ENCODE measurements around the gene NAA10.

Gene NAA10

DNA sequence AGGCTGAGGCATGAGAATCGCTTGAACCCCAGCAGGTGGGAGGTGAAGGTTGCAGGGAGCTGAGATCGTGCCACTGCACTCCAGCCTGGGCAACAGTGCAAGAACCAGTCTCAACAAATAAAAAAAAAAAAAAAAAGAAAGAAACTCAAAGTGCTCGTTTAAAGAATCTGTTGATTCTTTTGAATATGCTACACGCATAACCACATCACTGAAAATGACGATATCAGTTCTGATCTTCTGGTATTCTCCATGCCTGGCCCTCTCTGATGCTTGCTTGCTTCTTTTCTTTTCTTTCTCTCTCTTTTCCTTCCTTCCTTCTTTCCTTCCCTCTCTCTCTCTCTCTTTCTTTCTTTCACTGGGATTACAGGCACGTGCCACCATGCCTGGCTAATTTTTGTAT lies 23.0 kb downstream of the NAA10 start:
- DNase-seq, result no peak

GRCh38 chrX:153910446-153910845 lies 24.4 kb downstream of the NAA10 start:
- no peak for DNase-seq

GRCh38 chrX:153909980-153910360 lies 24.9 kb downstream of the NAA10 start:
- no peak for DNase-seq

DNA sequence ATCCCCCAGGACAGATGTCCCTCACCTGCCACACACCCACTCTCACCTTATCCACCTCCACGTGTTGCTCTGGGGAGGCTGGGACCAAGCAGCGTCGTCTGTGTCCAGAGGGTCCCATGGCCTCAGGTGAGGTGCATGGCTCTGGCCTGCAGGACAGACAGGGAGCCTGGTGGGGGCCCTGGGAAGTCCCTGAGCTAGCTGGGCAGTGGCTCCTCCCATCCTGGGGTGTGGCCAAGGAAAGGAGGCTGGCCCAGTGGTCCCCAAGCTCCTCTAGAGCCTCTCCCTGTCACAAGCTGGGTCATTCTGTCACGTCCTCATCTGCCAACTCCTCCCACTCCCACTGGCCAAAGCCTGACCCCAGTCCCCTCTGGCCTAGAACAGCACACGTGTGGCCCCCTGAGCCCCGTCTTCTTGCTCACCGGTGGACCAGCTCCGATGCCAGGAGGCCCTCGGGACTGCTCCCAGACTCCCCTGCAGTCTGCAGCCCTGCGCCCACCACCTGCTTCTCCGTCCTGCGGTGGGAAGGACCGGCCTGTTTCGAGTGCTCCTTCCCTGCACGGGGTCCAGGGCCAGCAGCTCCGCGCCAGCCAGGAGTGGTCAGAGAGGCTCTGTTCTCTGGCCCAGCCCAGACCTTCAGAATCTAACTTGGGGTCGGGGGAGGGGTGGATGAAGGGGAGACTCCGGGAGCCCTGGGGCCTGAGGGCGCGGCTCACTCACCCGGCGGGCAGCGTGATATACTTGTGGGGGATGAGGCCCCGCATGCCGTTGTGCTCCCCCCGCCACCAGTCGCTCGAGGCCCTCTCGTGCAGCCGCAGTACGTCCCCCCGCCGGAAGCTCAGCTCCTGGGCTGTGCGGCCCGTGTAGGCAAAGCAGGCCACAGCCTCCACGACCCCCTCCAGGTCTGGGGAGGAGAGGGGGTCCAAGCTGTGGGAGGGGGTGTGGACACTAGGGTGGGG lies 25.5 kb downstream of the NAA10 start:
- no peak for DNase-seq

GRCh38 chrX:153908219-153908860 lies 26.5 kb downstream of the NAA10 start:
- no peak for DNase-seq

DNA sequence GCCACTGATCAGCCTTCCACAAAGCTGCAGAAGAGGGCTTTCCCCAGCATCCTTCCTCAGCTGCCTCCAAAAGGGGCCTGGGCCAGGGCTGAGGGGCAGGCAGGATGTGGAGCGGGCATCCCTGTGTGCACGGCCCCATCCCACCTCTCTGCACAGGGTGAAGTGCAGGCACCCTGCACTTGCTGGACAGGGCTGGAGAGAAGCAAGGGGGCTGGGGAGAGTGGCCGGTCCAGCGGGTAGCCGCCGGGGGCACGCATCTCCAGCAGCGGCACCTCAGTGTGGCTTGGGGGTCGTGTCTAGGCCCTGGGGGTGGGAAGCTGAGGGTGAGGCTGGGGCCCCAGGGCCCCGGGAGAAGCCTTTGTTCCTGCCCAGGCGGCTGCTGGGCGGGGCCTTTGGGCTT lies 27.4 kb downstream of the NAA10 start:
- no peak for DNase-seq

DNA sequence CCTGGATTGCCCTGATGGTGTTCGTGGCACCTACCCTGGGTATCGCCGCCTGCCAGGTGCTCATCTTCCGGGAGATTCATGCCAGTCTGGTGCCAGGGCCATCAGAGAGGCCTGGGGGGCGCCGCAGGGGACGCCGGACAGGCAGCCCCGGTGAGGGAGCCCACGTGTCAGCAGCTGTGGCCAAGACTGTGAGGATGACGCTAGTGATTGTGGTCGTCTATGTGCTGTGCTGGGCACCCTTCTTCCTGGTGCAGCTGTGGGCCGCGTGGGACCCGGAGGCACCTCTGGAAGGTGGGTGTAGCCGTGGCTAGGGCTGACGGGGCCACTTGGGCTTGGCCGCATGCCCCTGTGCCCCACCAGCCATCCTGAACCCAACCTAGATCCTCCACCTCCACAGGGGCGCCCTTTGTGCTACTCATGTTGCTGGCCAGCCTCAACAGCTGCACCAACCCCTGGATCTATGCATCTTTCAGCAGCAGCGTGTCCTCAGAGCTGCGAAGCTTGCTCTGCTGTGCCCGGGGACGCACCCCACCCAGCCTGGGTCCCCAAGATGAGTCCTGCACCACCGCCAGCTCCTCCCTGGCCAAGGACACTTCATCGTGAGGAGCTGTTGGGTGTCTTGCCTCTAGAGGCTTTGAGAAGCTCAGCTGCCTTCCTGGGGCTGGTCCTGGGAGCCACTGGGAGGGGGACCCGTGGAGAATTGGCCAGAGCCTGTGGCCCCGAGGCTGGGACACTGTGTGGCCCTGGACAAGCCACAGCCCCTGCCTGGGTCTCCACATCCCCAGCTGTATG lies 28.5 kb downstream of the NAA10 start:
- DNase-seq, result no peak

GRCh38 chrX:153905481-153906095 lies 29.2 kb downstream of the NAA10 start:
- no peak for DNase-seq

DNA sequence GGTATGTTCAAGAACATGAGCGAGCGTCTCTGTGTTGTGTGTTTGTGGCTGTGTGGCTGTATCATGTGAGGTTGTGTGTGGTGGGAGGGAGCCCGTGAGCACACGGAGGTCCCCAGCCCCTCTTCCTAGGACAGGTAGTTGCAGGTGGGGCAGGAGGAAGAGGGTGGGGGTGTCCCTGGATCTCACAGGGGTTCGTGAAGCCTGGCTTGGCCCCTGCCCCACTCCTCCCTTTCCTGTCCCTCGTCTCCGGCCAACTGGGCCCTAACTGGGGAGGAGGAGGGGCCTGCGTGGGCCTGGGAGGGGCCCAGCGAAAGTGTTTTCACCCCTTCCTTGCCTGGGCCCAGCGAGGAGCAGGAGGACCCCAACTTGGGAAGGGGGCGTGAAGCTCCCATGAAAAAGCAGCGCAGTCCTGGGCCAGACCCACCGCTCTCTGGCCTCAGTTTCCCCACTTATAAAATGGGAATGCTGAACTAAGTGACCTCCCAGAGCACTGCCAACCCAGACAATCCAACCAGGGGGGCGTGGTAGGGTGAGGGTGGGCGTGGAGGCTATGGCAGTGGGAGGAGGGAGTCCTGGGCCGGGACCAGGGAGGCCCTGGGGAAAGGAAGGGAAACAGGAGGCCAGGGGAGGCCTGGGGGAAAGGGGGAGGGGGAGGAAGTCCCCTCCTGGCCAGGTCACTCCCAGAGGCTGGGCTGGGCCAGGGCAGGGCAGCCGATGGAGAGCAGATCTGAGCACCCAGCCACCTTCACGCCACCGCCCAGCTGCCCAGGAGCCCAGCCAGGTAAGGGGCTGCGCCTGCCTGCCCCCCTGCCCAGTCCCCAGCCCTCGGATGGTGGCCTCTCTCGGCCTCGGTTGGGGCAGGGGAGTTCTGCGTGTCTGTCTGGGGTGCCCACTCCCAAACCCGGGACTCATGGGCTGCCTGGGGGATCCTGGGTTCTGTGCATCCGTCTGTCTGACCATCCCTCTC lies 30.6 kb downstream of the NAA10 start, which contains the start of gene AVPR2:
Gene AVPR2, plus strand, starts transcription at position 683 of the 967 bp plus-strand sequence. CDS start 473 bp downstream, outside the sequence.
- DNase-seq, result no peak

DNA sequence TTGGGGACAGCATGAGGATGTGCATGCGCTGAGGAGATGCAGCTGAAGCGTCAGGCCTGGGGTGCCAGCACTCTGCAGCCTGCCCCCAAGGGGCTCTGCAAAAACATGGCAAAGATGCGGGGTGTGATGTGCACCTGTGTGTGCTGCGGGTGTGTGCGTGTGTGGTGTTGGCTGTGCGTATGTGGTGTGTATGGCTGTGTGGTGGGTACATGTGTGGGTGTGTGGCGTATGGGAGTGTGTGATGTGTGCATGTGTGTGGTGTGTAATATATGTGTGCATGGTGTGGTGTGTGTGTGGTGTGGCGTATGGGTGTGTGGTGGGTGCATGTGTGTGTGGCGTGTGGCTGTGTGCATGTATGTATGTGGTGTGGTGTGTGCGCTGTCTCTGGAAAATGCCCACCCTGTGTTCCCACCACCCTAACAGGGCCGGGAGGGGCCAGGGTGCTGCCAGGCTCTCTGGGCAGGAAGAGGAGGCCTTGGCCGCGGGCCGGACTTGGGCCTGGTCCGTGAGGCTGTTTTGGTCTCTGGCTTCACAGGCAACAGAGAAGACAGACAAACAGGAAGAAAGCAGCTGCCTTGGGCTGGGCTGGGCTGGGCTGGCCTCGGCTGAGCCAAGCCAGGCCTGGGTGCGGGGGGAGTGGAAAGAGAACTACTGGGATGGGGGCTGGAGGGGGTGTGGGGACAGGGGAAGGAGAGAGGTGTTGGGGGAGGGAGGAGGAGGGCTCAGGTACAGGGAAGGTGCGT lies 31.4 kb downstream of the NAA10 start:
- no peak for DNase-seq

DNA sequence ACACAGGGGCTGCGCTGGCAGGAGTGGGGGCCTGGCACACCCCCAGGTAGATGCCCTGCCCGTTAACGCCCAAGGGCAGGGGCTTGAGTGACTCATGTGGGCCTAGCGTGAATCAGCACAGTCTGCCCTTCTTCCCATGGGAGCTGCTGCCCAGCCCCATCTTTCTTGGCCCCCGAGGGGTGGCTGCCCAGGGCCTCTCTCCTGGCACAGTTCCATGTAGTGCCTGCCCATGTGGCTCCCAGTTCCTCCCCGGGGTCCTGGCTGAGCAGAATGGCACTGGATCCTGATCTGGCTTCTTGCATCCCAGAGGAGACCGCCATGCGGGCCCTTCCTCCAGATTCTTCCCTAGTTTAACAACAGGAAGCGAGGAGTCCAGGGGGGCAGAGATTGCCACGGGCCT lies 32.5 kb downstream of the NAA10 start:
- no peak for DNase-seq

DNA sequence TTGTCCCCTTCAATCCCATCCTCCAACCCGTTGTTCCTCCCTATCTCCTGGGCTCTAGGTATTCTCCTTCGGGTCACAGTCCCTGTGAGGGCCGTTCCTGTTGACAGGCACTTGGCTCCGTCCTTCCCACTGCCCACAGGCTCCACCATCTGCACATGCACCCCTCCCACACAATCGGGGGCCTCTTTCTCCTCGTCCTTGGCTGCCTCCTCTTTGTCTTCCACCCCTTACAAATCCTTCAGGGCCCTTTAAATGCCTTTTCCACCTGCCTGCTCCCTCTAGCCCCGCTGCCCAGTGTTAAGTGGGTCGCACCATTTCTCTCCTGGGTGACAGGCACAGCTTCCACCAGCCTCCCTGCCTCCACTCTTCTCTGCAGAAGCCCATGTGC lies 33.1 kb downstream of the NAA10 start:
- DNase-seq, result no peak

DNA sequence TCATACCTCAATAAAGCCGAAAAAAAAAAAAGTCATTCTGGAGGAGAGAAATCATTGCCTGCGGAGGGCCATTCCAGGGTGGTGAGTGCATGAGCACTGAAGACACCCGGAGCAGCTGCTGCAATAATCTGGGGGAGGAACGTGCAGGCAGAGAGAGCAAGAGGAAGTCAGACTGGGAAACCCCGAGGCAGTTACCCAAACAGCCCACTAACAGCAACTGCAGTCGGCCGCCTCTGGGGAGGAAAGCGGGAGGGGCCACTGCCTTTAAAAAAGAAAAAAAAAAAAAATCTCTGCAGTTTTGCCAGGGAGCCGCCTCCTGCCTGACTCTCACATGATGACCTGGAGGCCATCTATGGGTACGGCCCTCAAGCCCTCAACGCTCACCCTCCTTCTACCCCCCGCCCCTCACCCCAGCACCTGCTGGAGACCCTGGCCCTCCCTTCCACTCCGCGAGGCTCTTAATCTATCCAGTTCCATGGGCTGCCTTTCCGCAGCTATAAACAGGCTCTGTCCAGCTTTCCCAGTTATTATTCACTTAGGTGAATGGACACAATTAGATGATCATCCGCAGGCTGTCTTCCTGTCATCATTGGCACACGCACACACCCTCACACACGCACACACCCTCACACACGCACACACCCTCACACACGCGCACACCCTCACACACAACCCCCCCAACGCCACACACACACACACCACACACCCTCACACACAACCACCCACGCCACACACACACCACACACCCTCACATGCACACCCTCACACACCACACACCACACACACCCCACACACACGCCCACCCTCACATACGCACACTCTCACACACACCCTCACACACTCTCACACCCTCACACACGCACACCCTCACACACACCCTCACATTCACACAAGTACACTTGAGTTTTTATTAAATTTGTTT lies 33.7 kb downstream of the NAA10 start:
- peak in 1 of 58 donors; percentile 22 for DNase-seq

DNA sequence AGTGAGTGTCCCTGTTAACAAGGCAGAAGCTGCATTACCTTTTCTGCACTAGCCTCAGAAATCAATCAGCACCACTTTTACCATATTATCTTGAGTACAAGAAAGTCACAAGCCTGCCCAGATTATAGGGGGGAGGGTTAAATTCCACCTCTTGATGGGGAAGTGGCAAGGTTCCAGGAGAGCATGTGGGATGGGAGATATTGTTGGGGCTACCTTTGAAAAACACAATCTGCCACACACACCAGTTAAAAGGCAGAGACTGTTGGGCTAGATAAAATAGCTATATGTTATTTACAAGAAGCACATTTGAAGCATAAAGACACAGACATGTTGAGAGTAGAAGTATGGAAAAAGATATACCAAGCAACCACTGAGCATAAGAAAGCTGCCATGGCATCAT lies 36.9 kb downstream of the NAA10 start:
- no peak for DNase-seq

DNA sequence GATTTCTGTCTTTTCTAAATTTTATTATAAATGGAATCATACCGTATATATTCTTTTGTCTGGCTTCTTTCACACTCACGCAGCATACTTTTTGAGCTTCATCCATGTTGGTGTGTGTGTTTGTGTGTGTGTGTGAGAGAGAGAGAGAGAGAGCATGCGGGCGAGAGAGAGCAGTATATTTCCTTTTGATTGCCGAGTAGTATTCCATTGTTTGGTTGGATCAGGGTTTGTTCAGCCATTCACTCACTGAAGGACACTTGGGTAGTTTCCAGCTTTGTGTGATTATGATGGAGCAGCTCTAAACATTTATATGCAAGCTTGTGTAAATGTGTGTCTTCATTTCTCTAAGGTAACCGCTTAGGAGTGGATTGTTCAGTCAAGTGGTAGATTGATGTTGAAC lies 45.7 kb downstream of the NAA10 start:
- no peak for DNase-seq

- DNase-seq, result no peak
Observed at GRCh38 chrX:153888344-153888743, 46.5 kb downstream of the NAA10 start.

GRCh38 chrX:153887385-153887784 lies 47.5 kb downstream of the NAA10 start:
- no peak for DNase-seq

- DNase-seq, result no peak
Observed at GRCh38 chrX:153886915-153887314, 47.9 kb downstream of the NAA10 start.

Data from anterior cingulate cortex (tissue), 58 donors.